Cardiac fibroblast (primary cell): ENCODE measurements around the gene ZNF787.

Source experiments
- DNase-seq, 2 donors: peaks; one replicate each; pipeline versions ENCODE4 v3.0.0 to v3.0.0-alpha.2; 2010; ENCODE audit warnings: low read depth in 2 of 2
- H3K4me3 ChIP-seq, 2 donors: replicated peaks in 1 of 2; 1 replicate in 1 of 2; 2 replicates in 1 of 2; pipeline ENCODE4 v1.5.1; 2011; ENCODE audit warnings: low read depth in 2 of 2, low read length in 2 of 2, mild to moderate bottlenecking in 2 of 2, moderate library complexity in 1 of 2
- TF ChIP-seq, protein P1 (sequence below): IDR thresholded peaks from one replicate; pipeline ENCODE4 v1.5.1; 2011; ENCODE audit warnings: low read depth, mild to moderate bottlenecking, low read length, inconsistent platforms

The ZNF787 gene

GRCh38 chr19:56117889-56118288 lies 3.2 kb downstream of the ZNF787 start:
- DNase-seq, result no peak
- no peak overlapping the region for H3K4me3 ChIP-seq
- TF ChIP-seq, protein P1, sequence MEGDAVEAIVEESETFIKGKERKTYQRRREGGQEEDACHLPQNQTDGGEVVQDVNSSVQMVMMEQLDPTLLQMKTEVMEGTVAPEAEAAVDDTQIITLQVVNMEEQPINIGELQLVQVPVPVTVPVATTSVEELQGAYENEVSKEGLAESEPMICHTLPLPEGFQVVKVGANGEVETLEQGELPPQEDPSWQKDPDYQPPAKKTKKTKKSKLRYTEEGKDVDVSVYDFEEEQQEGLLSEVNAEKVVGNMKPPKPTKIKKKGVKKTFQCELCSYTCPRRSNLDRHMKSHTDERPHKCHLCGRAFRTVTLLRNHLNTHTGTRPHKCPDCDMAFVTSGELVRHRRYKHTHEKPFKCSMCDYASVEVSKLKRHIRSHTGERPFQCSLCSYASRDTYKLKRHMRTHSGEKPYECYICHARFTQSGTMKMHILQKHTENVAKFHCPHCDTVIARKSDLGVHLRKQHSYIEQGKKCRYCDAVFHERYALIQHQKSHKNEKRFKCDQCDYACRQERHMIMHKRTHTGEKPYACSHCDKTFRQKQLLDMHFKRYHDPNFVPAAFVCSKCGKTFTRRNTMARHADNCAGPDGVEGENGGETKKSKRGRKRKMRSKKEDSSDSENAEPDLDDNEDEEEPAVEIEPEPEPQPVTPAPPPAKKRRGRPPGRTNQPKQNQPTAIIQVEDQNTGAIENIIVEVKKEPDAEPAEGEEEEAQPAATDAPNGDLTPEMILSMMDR, result no peak

DNA sequence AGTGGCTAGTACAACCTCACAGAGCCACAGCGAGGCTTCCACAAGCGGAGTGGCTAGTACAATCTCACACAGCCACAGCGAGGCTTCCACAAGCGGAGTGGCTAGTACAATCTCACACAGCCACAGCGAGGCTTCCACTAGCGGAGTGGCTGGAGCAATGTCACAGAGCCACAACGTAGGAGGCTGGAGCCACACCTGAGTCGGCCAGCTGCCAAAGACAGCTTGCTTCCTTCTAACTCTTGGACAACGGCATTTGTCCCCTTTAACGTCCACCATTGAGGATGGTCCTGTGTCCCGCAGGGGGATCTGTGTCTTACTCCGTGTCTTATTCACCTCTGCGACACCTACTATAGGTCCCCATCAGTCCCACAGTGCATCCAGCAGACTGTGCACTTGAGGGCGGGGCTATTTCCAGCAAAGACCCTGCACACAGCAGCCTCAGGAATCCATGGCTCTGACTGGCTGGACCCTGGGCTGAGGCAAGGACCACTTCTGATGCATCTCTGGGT lies 3.7 kb downstream of the ZNF787 start:
- no peak overlapping the region for H3K4me3 ChIP-seq
- DNase-seq, result no peak
- TF ChIP-seq, protein P1, result no peak

DNA sequence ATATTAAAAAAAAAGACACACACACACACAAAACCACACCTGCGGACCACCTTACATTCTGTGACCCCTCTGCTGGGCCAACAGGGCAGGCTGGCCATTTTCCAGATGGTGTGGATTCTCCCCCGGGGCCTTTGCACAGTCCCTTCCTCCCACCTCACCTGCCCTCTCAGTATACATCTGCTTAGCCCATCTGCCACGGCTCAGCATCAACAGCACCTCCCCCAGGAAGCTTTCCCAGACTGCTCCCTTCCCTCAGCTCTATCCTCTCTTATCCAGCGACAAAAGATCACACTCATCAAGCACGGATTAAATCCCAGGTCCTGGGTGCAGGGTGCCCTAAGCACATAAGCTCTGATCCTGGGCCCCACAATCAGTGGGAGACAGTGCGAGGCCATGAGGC lies 4.5 kb downstream of the ZNF787 start:
- no peak overlapping the region for H3K4me3 ChIP-seq
- DNase-seq, result no peak
- TF ChIP-seq, protein P1, result no peak

DNA sequence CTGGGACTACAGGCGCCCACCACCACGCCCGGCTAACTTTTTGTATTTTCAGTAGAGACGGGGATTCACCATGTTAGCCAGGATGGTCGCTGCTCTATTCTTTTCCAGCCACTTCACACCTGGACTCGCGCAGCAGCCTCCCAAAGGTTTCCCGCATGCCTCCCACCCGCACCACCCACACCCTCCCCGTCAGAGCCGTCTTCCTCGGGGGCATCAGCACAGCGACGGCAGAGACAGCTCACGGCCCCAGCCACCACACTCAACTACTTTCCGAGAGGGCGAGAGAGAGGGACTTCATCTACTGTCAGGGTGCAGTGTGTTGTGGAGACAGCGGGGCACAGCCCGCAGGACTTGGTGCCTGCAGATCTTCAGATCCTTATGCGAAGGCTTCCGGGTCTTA lies 5.6 kb downstream of the ZNF787 start:
- DNase-seq, result no peak
- TF ChIP-seq, protein P1, result no peak
- no peak overlapping the region for H3K4me3 ChIP-seq

DNA sequence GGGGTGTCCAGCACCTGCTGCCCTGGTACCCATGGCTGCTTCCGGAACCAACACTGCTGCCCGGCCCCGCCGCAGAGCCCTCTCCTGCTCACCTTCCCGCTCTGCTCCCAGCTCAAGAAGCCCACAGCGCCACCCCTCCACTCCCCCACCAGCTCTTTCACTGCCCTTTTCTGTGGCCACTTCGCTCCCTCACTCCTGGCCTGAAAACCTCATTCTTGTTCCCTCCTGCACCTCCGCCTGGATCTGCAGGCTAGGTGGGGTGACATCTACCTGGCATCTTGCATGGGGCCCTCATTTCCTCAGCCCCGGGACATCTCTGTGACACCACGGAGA lies 6.4 kb downstream of the ZNF787 start:
- TF ChIP-seq, protein P1, result no peak
- no peak overlapping the region for H3K4me3 ChIP-seq
- no peak for DNase-seq

GRCh38 chr19:56114051-56114777 lies 6.9 kb downstream of the ZNF787 start:
- no peak for DNase-seq
- no peak overlapping the region for H3K4me3 ChIP-seq
- TF ChIP-seq, protein P1, result no peak
